Esophagus (tissue), 2 donors: ENCODE results near the gene CTAG1B. TPM values are rescaled to one million over a fixed set of nuclear protein-coding genes. Genes with fewer than 3 reads are reported as not detected.
"Not testable (repeated sequence)": the region's sequence is repeated elsewhere in the genome, so short reads cannot be mapped to it uniquely, and the experiment has no call there.

Source experiments
- H3K27ac ChIP-seq, 2 donors: one replicate each; pipeline ENCODE4 v1.5.1; 2013; ENCODE audit warnings: low read depth in 2 of 2, mild to moderate bottlenecking in 2 of 2, inconsistent platforms in 1 of 2, low read length in 1 of 2, moderate library complexity in 1 of 2
- H3K27me3 ChIP-seq, 2 donors: one replicate each; pipeline ENCODE4 v1.6.1; 2013; ENCODE audit warnings: low read length in 2 of 2, control low read depth in 1 of 2, mild to moderate bottlenecking in 1 of 2; ENCODE audit not compliant: insufficient read depth in 2 of 2, control insufficient read depth in 1 of 2
- H3K36me3 ChIP-seq, 2 donors: one replicate each; pipeline ENCODE4 v1.6.1; 2013; ENCODE audit warnings: low read length in 1 of 2; ENCODE audit not compliant: control insufficient read depth in 2 of 2, insufficient read depth in 2 of 2
- H3K4me1 ChIP-seq, 2 donors: one replicate each; pipeline ENCODE4 v1.6.1; 2013; ENCODE audit warnings: low read length in 1 of 2; ENCODE audit not compliant: control insufficient read depth in 2 of 2, insufficient read depth in 2 of 2
- H3K4me3 ChIP-seq, 2 donors: one replicate each; pipeline ENCODE4 v1.5.1; 2013; ENCODE audit warnings: low read length in 2 of 2, mild to moderate bottlenecking in 2 of 2, low read depth in 1 of 2, moderate library complexity in 1 of 2
- H3K9me3 ChIP-seq, 2 donors: one replicate each; pipeline ENCODE4 v1.6.1; 2013; ENCODE audit warnings: mild to moderate bottlenecking in 2 of 2, low read depth in 1 of 2, low read length in 1 of 2, moderate library complexity in 1 of 2; ENCODE audit not compliant: control insufficient read depth in 2 of 2, insufficient read depth in 1 of 2
- WGBS, 2 donors: extraction: QIAGEN DNeasy Blood & Tissue Kit; methylation state at CpG; one replicate each; pipeline ENCODE4 v1.1.7; 2013; 5-methylcytosine and 5-hydroxymethylcytosine counted together
- polyA plus RNA-seq, 2 donors: library from polyadenylated mRNA; stranded (reverse); fragments of 200-250 nt; gene quantifications; one replicate each; pipeline ENCODE4 v1.2.3, GENCODE V29; 2013
- donor health status: healthy with polysubstance abuse.
- donor health status: Bipolar disorder and iron deficiency.

The CTAG1B gene
- polyA plus RNA-seq, 2 donors = 0.04 TPM; not detected in 1

- peaks cover 0 to 2% of the 10 kb centered on the region in 2 donors for H3K9me3 ChIP-seq
- no peak overlapping the region for H3K27ac ChIP-seq
- H3K27me3 ChIP-seq = peaks cover 0 to 2% of the 10 kb centered on the region in 2 donors
- H3K4me3 ChIP-seq = no peak overlapping the region
- 80 to 88% methylated on average over 9 to 10 of the region's 10 CpGs for WGBS, 2 donors
- H3K4me1 ChIP-seq = no peaks in the 10 kb centered on the region
- H3K36me3 ChIP-seq = no peaks in the 10 kb centered on the region
Measured at GRCh38 chrX:154654372-154654771, 35.3 kb upstream of the CTAG1B start.

GRCh38 chrX:154653413-154653812 lies 34.3 kb upstream of the CTAG1B start, which contains the start of gene CTAG2:
Gene CTAG2 (minus strand): TSS chrX:154653579. CDS start chrX:154653515, 64 bp downstream.
- not testable (repeated sequence) for H3K4me3 ChIP-seq, H3K9me3 ChIP-seq, H3K27ac ChIP-seq, H3K4me1 ChIP-seq, H3K36me3 ChIP-seq, H3K27me3 ChIP-seq
- WGBS, 2 donors = 100% methylated on average over 1 of the region's 27 CpGs; no CpG with 5 or more reads in 1 of the 2 donors

GRCh38 chrX:154653048-154653401 lies 33.9 kb upstream of the CTAG1B start:
- Histone ChIP-seq H3K4me3 (no peak overlapping the region), H3K9me3 (peaks cover 0 to 2% of the 10 kb centered on the region in 2 donors), H3K27ac (no peak overlapping the region), H3K27me3 (peaks cover 0 to 2% of the 10 kb centered on the region in 2 donors), H3K36me3 (no peaks in the 10 kb centered on the region), H3K4me1 (no peaks in the 10 kb centered on the region)
- 93 to 96% methylated on average over 20 to 22 of the region's 23 CpGs for WGBS, 2 donors

GRCh38 chrX:154652311-154653047 lies 33.4 kb upstream of the CTAG1B start:
- Histone ChIP-seq H3K4me1 (no peaks in the 10 kb centered on the region), H3K27me3 (peaks cover 0 to 2% of the 10 kb centered on the region in 2 donors), H3K4me3 (no peak overlapping the region), H3K27ac (no peak overlapping the region), H3K36me3 (no peaks in the 10 kb centered on the region), H3K9me3 (peaks cover 0 to 2% of the 10 kb centered on the region in 2 donors)
- WGBS, 2 donors = 91% methylated on average over 26 to 30 of the region's 30 CpGs

- H3K27ac ChIP-seq = no peak overlapping the region
- peaks cover 0 to 2% of the 10 kb centered on the region in 2 donors for H3K27me3 ChIP-seq
- H3K36me3 ChIP-seq = no peaks in the 10 kb centered on the region
- 57 to 68% methylated on average over 13 of the region's 13 CpGs for WGBS, 2 donors
- peaks cover 0 to 2% of the 10 kb centered on the region in 2 donors for H3K9me3 ChIP-seq
- H3K4me3 ChIP-seq = no peak overlapping the region
- no peaks in the 10 kb centered on the region for H3K4me1 ChIP-seq
Measured at GRCh38 chrX:154650221-154650510, 31.1 kb upstream of the CTAG1B start.

- H3K4me3 ChIP-seq = no peak overlapping the region
- no peaks in the 10 kb centered on the region for H3K4me1 ChIP-seq
Measured at GRCh38 chrX:154649503-154650220, 30.6 kb upstream of the CTAG1B start.

GRCh38 chrX:154648931-154649330 lies 29.8 kb upstream of the CTAG1B start:
- Histone ChIP-seq H3K4me3 (no peak overlapping the region), H3K9me3 (peaks cover 0 to 2% of the 10 kb centered on the region in 2 donors), H3K36me3 (no peaks in the 10 kb centered on the region), H3K4me1 (no peaks in the 10 kb centered on the region), H3K27ac (no peak overlapping the region), H3K27me3 (peaks cover 0 to 2% of the 10 kb centered on the region in 2 donors)
- WGBS, 2 donors = 84 to 86% methylated on average over 15 of the region's 15 CpGs

More at GRCh38 chrX:154649503-154650220, 30.6 kb upstream of the CTAG1B start:
- peaks cover 0 to 2% of the 10 kb centered on the region in 2 donors for H3K27me3 ChIP-seq
- WGBS, 2 donors = 72 to 75% methylated on average over 22 to 23 of the region's 23 CpGs
- no peak overlapping the region for H3K27ac ChIP-seq
- H3K36me3 ChIP-seq = no peaks in the 10 kb centered on the region
- peaks cover 0 to 2% of the 10 kb centered on the region in 2 donors for H3K9me3 ChIP-seq

GRCh38 chrX:154645745-154646378 lies 26.8 kb upstream of the CTAG1B start:
- H3K9me3 ChIP-seq, H3K4me3 ChIP-seq, H3K4me1 ChIP-seq, H3K27ac ChIP-seq, H3K36me3 ChIP-seq, H3K27me3 ChIP-seq: not testable (repeated sequence)
- WGBS, 2 donors = no CpG with 5 or more reads among the region's 24 CpGs

- WGBS, 2 donors = 56% methylated on average over 5 of the region's 31 CpGs; no CpG with 5 or more reads in 1 of the 2 donors
- H3K4me1 ChIP-seq, H3K36me3 ChIP-seq, H3K27ac ChIP-seq, H3K27me3 ChIP-seq, H3K4me3 ChIP-seq, H3K9me3 ChIP-seq: not testable (repeated sequence)
Measured at GRCh38 chrX:154643708-154644107, 24.6 kb upstream of the CTAG1B start.
